Liver (tissue), 3 donors: ENCODE results near the gene ADAR.

Source experiments
- FOXA1 ChIP-seq: IDR thresholded peaks from 2 replicates; pipeline ENCODE4 v1.6.1; 2016; ENCODE audit warnings: antibody characterized with exemption
- GABPA ChIP-seq, 2 donors: IDR thresholded peaks in 1 of 2; conservative IDR thresholded peaks in 1 of 2; 2 replicates each; pipeline ENCODE4 v1.6.1; 2016; ENCODE audit warnings: antibody characterized with exemption in 2 of 2, mild to moderate bottlenecking in 1 of 2, moderate library complexity in 1 of 2
- HNF4A ChIP-seq, 2 donors: conservative IDR thresholded peaks; 2 replicates each; pipeline ENCODE4 v1.6.1; 2016; ENCODE audit warnings: antibody characterized with exemption in 2 of 2, mild to moderate bottlenecking in 2 of 2
- JUND ChIP-seq, 2 donors: IDR thresholded peaks; 2 replicates each; pipeline ENCODE4 v1.6.1; 2016; ENCODE audit warnings: antibody characterized with exemption in 2 of 2
- SP1 ChIP-seq: IDR thresholded peaks from 2 replicates; pipeline ENCODE4 v1.6.1; 2018; ENCODE audit warnings: antibody characterized with exemption, mild to moderate bottlenecking
- TAF1 ChIP-seq: conservative IDR thresholded peaks from 2 replicates; pipeline ENCODE4 v1.6.1; 2016; ENCODE audit warnings: antibody characterized with exemption, mild to moderate bottlenecking
- YY1 ChIP-seq: IDR thresholded peaks from 2 replicates; pipeline ENCODE4 v1.6.1; 2016; ENCODE audit warnings: antibody characterized with exemption, mild to moderate bottlenecking
- ZBTB33 ChIP-seq: IDR thresholded peaks from 2 replicates; pipeline ENCODE4 v1.6.1; 2016; ENCODE audit warnings: antibody characterized with exemption
- TF ChIP-seq, protein P1 (sequence below): fragments of 150-350 bp; IDR thresholded peaks from 2 replicates; pipeline ENCODE4 v1.5.1; 2017; ENCODE audit warnings: improper control_type of control experiment, low read depth, low read length; ENCODE audit not compliant: missing input control
- TF ChIP-seq, protein P2 (sequence below): IDR thresholded peaks from 2 replicates; pipeline ENCODE4 v1.6.1; 2016; ENCODE audit warnings: antibody characterized with exemption
- TF ChIP-seq, protein P3 (sequence below): IDR thresholded peaks from 2 replicates; pipeline ENCODE4 v1.6.1; 2016; ENCODE audit warnings: antibody characterized with exemption, mild to moderate bottlenecking
- donor health status: healthy.
- donor health status: healthy.

GRCh38 chr1:154652893-154653292 is 44.9 kb upstream of the ADAR start:
- TF ChIP-seq, protein P1, sequence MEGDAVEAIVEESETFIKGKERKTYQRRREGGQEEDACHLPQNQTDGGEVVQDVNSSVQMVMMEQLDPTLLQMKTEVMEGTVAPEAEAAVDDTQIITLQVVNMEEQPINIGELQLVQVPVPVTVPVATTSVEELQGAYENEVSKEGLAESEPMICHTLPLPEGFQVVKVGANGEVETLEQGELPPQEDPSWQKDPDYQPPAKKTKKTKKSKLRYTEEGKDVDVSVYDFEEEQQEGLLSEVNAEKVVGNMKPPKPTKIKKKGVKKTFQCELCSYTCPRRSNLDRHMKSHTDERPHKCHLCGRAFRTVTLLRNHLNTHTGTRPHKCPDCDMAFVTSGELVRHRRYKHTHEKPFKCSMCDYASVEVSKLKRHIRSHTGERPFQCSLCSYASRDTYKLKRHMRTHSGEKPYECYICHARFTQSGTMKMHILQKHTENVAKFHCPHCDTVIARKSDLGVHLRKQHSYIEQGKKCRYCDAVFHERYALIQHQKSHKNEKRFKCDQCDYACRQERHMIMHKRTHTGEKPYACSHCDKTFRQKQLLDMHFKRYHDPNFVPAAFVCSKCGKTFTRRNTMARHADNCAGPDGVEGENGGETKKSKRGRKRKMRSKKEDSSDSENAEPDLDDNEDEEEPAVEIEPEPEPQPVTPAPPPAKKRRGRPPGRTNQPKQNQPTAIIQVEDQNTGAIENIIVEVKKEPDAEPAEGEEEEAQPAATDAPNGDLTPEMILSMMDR = no peak
- TF ChIP-seq GABPA (IDR thresholded peaks at IDR 0.05 in 1 of 2, conservative IDR thresholded peaks at IDR 0.05 in 1 of 2) (no peak), HNF4A (conservative IDR thresholded peaks at IDR 0.05) (no peak), SP1 (no peak), YY1 (no peak), JUND (IDR thresholded peaks at IDR 0.05) (no peak), ZBTB33 (no peak), TAF1 (no peak), FOXA1 (no peak)
- TF ChIP-seq, protein P2, sequence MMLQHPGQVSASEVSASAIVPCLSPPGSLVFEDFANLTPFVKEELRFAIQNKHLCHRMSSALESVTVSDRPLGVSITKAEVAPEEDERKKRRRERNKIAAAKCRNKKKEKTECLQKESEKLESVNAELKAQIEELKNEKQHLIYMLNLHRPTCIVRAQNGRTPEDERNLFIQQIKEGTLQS = no peak
- TF ChIP-seq, protein P3, sequence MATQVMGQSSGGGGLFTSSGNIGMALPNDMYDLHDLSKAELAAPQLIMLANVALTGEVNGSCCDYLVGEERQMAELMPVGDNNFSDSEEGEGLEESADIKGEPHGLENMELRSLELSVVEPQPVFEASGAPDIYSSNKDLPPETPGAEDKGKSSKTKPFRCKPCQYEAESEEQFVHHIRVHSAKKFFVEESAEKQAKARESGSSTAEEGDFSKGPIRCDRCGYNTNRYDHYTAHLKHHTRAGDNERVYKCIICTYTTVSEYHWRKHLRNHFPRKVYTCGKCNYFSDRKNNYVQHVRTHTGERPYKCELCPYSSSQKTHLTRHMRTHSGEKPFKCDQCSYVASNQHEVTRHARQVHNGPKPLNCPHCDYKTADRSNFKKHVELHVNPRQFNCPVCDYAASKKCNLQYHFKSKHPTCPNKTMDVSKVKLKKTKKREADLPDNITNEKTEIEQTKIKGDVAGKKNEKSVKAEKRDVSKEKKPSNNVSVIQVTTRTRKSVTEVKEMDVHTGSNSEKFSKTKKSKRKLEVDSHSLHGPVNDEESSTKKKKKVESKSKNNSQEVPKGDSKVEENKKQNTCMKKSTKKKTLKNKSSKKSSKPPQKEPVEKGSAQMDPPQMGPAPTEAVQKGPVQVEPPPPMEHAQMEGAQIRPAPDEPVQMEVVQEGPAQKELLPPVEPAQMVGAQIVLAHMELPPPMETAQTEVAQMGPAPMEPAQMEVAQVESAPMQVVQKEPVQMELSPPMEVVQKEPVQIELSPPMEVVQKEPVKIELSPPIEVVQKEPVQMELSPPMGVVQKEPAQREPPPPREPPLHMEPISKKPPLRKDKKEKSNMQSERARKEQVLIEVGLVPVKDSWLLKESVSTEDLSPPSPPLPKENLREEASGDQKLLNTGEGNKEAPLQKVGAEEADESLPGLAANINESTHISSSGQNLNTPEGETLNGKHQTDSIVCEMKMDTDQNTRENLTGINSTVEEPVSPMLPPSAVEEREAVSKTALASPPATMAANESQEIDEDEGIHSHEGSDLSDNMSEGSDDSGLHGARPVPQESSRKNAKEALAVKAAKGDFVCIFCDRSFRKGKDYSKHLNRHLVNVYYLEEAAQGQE = no peak
